HT1080 (cell line): ENCODE measurements around the gene PYDC1. TPM values are rescaled to one million over a fixed set of nuclear protein-coding genes. Genes with fewer than 3 reads are reported as not detected.
"Not testable (repeated sequence)": the region's sequence is repeated elsewhere in the genome, so short reads cannot be mapped to it uniquely, and the experiment has no call there.

Experiments used
- DNase-seq: peaks from one replicate; pipeline ENCODE4 v3.0.0-alpha.2; 2015; ENCODE audit warnings: low read depth
- total RNA-seq: library from RNA; depleted of rRNA; stranded (reverse); fragments of >200 nt; shearing (Covaris generic); gene quantifications from 2 replicates; pipeline ENCODE4 v1.2.3, GENCODE V29; 2014

The PYDC1 gene
- total RNA-seq, 1 experiment from 2014 or later: not detected

GRCh38 chr16:31196324-31197088, 20.4 kb downstream of the PYDC1 start:
- no peak for DNase-seq

GRCh38 chr16:31195861-31196260, 21.1 kb downstream of the PYDC1 start:
- DNase-seq: not testable (repeated sequence)

- DNase-seq: no peak
Observed at GRCh38 chr16:31194898-31195297, 22.0 kb downstream of the PYDC1 start.

GRCh38 chr16:31193874-31194273, 23.1 kb downstream of the PYDC1 start:
- DNase-seq: no peak

- DNase-seq: no peak
Observed at GRCh38 chr16:31192856-31193642, 23.9 kb downstream of the PYDC1 start.

GRCh38 chr16:31191697-31192428, 25.1 kb downstream of the PYDC1 start:
- DNase-seq: no peak

- DNase-seq: no peak
Observed at GRCh38 chr16:31190818-31191444, 26.0 kb downstream of the PYDC1 start.

GRCh38 chr16:31190061-31190460, 26.9 kb downstream of the PYDC1 start:
- no peak for DNase-seq

GRCh38 chr16:31189412-31189778, 27.5 kb downstream of the PYDC1 start:
- DNase-seq: no peak

GRCh38 chr16:31188450-31189411, 28.2 kb downstream of the PYDC1 start:
- no peak for DNase-seq

GRCh38 chr16:31187808-31188189, 29.1 kb downstream of the PYDC1 start:
- no peak for DNase-seq

GRCh38 chr16:31186930-31187807, 29.8 kb downstream of the PYDC1 start:
- no peak for DNase-seq

- no peak for DNase-seq
Observed at GRCh38 chr16:31186176-31186575, 30.8 kb downstream of the PYDC1 start.

GRCh38 chr16:31185339-31185738, 31.6 kb downstream of the PYDC1 start:
- DNase-seq: no peak

GRCh38 chr16:31184888-31185287, 32.0 kb downstream of the PYDC1 start:
- DNase-seq: no peak

GRCh38 chr16:31183432-31184428, 33.2 kb downstream of the PYDC1 start:
- DNase-seq: no peak

- no peak for DNase-seq
Observed at GRCh38 chr16:31182391-31182790, 34.5 kb downstream of the PYDC1 start.
